ENCODE data around the gene AVL9. TPM values are rescaled to one million over a fixed set of nuclear protein-coding genes. Genes with fewer than 3 reads are reported as not detected.
"Not testable (repeated sequence)": the region's sequence is repeated elsewhere in the genome, so short reads cannot be mapped to it uniquely, and the experiment has no call there.

AVL9 gene
- total and polyA plus RNA-seq, 2 of the 4 experiments (the other 2 are of a cell fraction) = 13.1 to 21.7 TPM

DNA sequence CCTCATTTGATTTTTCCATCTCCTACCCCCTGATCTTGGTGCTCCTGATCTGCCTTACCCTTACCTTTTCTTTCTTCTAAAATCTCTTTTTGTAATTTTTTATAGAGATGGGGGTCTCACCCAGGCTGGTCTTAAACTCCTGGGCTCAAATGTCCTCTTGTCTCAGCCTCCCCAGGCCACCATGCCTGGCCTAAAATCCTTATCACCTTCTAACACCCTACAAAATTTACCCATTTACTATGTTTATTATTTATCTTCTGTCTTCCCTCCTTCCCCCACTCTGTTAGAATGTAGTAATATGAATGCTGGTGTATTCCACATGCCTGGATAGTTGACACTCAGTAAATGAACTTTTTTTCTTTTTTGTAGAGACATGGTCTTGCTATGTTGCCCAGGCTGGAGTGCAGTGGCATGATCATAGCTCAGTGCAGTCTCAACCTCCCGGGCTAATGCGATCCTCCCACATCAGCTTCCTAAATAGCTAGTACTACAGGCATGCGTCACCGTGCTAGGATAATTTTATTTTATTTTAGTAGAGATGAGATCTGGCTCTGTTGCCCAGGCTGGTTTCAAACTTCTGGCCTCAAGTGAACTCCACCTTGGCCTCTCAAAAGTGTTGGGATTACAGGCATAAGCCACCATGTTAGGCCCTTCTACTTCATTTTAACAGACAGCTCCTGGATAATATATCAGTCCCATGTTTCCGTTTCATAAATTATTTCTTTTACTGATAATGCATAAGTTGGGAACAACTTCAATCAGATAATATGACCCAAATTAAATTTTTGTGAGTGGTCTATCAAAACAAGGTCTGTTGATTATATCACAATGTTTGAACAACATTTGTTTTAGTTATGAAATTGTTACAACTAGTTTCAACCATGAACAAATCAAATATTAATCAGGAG lies 136.6 kb downstream of the AVL9 start:
- H3K18ac ChIP-seq (ENCODE audit: low read depth, low read length); H2AFZ ChIP-seq (replicated peaks; ENCODE audit: low read length, poor library complexity); H3K4me1 ChIP-seq (ENCODE audit: control insufficient read depth, insufficient read depth, low read length); H3K4me3 ChIP-seq (ENCODE audit: insufficient read depth, low read depth, low read length); H2BK15ac ChIP-seq (ENCODE audit: low read depth, low read length); H3K23ac ChIP-seq (ENCODE audit: low read depth, low read length); H3K79me1 ChIP-seq (ENCODE audit: low read depth in 1 of 2, low read length in 2 of 2); H2BK20ac ChIP-seq (ENCODE audit: low read depth, low read length); H3K4ac ChIP-seq (ENCODE audit: low read depth, low read length); H4K8ac ChIP-seq (ENCODE audit: low read depth in 2 of 2, low read length in 2 of 2); H2BK5ac ChIP-seq (ENCODE audit: low read depth, low read length, poor library complexity, severe bottlenecking); intact Hi-C loops (cut with micrococcal nuclease); H3K9me1 ChIP-seq (ENCODE audit: insufficient read depth, low read length); H4K91ac ChIP-seq (ENCODE audit: insufficient read depth, low read depth, low read length); BruUV-seq (replicated peaks); DNase-seq; dilution Hi-C loops (cut with HindIII; ENCODE audit: low sequenced_read_pairs, unreplicated experiment); H4K20me1 ChIP-seq (ENCODE audit: insufficient read depth, low read length); H3K14ac ChIP-seq (replicated peaks; ENCODE audit: low read depth, low read length); H4K5ac ChIP-seq (ENCODE audit: low read depth, low read length); H3K36me3 ChIP-seq (ENCODE audit: control insufficient read depth, insufficient read depth, low read length); H3K9ac ChIP-seq (ENCODE audit: low read depth, low read length); H3K27ac ChIP-seq (ENCODE audit: insufficient read depth, low read length); H3K4me2 ChIP-seq (ENCODE audit: low read depth, low read length); H3K27me3 ChIP-seq (ENCODE audit: control insufficient read depth, insufficient read depth, low read length); ATAC-seq (ENCODE audit: low read depth); H3K56ac ChIP-seq (ENCODE audit: extremely low read depth, insufficient read depth, low read length); POLR2A ChIA-PET (ENCODE audit: unreplicated experiment); H2AK9ac ChIP-seq (replicated peaks; ENCODE audit: low read depth, low read length, poor library complexity); H3K9me3 ChIP-seq (ENCODE audit: control insufficient read depth, insufficient read depth, low read length); H2AK5ac ChIP-seq (ENCODE audit: low read depth, low read length); in situ Hi-C loops (cut with MboI; ENCODE audit: low sequenced_read_pairs); H2BK120ac ChIP-seq (ENCODE audit: low read depth, low read length): not testable (repeated sequence)
- CTCF ChIA-PET = interaction anchor here (0.6 kb wide), 1 partner anchor 9 kb away, joined by 3 read pairs; no protein-coding TSS in a partner anchor
- WGBS, 2 experiments (ENCODE audit: extremely low coverage in 2 of 2, insufficient read length in 1 of 2) = no CpG with 5 or more reads among the region's 5 CpGs

DNA sequence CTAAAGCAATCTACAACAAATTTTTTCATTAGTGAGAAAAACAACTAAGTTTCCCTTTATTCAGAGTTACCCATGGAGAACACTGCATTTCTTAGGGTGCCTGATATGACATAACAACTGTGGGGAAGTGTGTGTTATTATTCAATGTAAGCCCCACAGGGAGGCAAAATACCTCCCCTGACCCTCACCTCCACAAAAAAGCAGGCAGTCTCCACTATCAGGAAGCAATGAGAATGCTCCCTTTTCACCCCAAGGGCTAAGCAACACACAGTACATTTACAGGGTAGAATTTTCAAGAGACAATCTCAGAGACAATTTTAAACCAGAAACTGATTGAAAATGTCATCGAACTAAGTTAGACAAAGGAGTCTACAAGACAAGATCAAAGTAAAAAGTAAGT lies 138.2 kb downstream of the AVL9 start:
- H3K14ac ChIP-seq (replicated peaks; ENCODE audit: low read depth, low read length); H3K36me3 ChIP-seq (ENCODE audit: control insufficient read depth, insufficient read depth, low read length); dilution Hi-C loops (cut with HindIII; ENCODE audit: low sequenced_read_pairs, unreplicated experiment); H4K8ac ChIP-seq (ENCODE audit: low read depth in 2 of 2, low read length in 2 of 2); H2BK20ac ChIP-seq (ENCODE audit: low read depth, low read length); H2AK5ac ChIP-seq (ENCODE audit: low read depth, low read length); H4K5ac ChIP-seq (ENCODE audit: low read depth, low read length); H2BK5ac ChIP-seq (ENCODE audit: low read depth, low read length, poor library complexity, severe bottlenecking); H3K4me3 ChIP-seq (ENCODE audit: insufficient read depth, low read depth, low read length); H3K4me2 ChIP-seq (ENCODE audit: low read depth, low read length); H3K4ac ChIP-seq (ENCODE audit: low read depth, low read length); H3K56ac ChIP-seq (ENCODE audit: extremely low read depth, insufficient read depth, low read length); H3K27ac ChIP-seq (ENCODE audit: insufficient read depth, low read length); ATAC-seq (ENCODE audit: low read depth); H2BK15ac ChIP-seq (ENCODE audit: low read depth, low read length); H3K27me3 ChIP-seq (ENCODE audit: control insufficient read depth, insufficient read depth, low read length); H3K23ac ChIP-seq (ENCODE audit: low read depth, low read length); in situ Hi-C loops (cut with MboI; ENCODE audit: low sequenced_read_pairs); POLR2A ChIA-PET (ENCODE audit: unreplicated experiment); H3K4me1 ChIP-seq (ENCODE audit: control insufficient read depth, insufficient read depth, low read length); H3K79me1 ChIP-seq (ENCODE audit: low read depth in 1 of 2, low read length in 2 of 2); H2AFZ ChIP-seq (replicated peaks; ENCODE audit: low read length, poor library complexity); H2AK9ac ChIP-seq (replicated peaks; ENCODE audit: low read depth, low read length, poor library complexity); H3K9ac ChIP-seq (ENCODE audit: low read depth, low read length); CTCF ChIA-PET; H4K91ac ChIP-seq (ENCODE audit: insufficient read depth, low read depth, low read length); BruUV-seq (replicated peaks); H3K9me3 ChIP-seq (ENCODE audit: control insufficient read depth, insufficient read depth, low read length); DNase-seq; H3K18ac ChIP-seq (ENCODE audit: low read depth, low read length); H4K20me1 ChIP-seq (ENCODE audit: insufficient read depth, low read length); H2BK120ac ChIP-seq (ENCODE audit: low read depth, low read length); H3K9me1 ChIP-seq (ENCODE audit: insufficient read depth, low read length); intact Hi-C loops (cut with micrococcal nuclease): not testable (repeated sequence)
- WGBS, 2 experiments (ENCODE audit: extremely low coverage in 2 of 2, insufficient read length in 1 of 2) = no CpG with 5 or more reads among the region's 1 CpG

Data from IMR-90 (cell line).